Nucleus accumbens (tissue), 56 donors: Measurements from ENCODE around the gene NEGR1.
"Not testable (repeated sequence)": the region's sequence is repeated elsewhere in the genome, so short reads cannot be mapped to it uniquely, and the experiment has no call there.

ENCODE experiments used
- DNase-seq, 56 donors: peaks; one replicate each; lab custom pipeline; 2025; lab: John Stamatoyannopoulos, UW

Gene NEGR1

GRCh38 chr1:72235931-72236330, 46.4 kb downstream of the NEGR1 start:
- not testable (repeated sequence) for DNase-seq

DNA sequence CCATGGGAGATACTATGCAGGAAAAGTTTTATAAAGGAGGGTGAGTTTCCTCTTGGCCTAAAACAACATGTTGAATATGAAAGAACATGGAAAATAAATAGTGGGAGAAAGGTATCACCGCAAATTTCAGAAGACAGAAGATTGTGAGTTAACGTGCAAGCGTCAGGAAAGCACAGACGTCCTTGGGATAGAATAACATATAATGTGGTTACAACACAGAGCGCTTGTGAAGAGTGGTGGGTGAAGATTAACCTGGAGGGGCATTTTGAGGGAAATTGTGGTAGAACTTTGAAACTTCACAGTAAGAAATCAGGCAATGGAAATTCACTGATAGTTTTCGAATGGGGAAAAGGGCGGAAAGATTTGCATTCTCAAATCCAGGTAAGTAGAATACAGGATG, 47.3 kb downstream of the NEGR1 start:
- DNase-seq: no peak

DNA sequence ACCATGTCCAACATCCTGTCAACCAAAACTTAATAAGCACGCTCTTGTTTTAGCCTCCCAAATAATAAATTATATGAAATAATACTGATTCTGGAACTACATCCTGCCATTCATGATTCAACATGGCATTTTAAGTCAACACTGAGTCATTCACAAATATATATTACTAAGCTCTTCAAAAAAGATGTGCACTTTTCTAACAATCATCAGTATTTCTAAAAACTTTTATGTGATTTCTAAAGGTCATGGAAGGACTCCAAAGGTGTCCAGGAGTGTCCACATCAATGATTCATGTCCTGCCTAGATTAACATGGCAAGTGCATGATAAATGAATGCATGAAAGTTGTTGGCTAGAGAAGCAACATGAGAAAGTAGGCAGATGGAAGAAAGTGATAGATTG, 51.6 kb downstream of the NEGR1 start:
- no peak for DNase-seq

DNA sequence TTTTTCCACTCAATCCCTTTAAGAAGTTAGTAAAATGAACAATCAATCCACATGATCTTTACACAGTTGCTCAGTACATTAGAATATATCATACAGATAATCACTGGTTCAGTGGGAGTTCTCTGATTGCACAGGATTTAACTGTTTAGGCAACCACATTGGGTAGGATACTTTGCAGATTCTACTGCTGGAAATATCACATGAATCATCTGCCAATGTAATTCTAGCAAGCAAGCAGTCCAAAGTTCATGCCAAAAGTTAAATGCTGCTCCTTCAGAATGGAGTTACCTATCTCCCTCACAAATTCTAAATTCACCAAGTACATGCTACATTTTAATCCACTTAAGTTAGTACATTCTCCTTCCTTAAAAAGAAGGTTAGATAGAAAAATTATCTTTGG, 52.4 kb downstream of the NEGR1 start:
- DNase-seq: no peak

- no peak for DNase-seq
Measured at GRCh38 chr1:72227667-72228066, 54.7 kb downstream of the NEGR1 start.

DNA sequence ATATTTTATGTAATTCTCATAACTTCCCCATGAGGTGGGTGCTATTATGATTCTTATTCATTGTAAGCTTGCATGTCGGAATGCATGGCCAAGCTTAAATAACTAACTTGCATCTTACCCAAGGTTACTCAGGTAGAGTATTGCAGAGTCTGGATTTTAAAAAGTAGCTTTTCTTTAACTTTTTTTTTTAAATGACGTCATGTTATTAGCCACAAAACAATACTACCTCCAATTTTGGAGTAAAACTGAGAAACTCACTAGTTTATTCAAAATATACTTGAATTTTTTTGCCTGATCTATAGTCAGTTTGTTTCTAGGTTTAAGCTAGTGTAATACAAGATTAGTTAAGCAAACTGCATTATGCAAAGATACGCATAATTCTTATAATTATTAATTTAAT, 57.8 kb downstream of the NEGR1 start:
- no peak for DNase-seq

GRCh38 chr1:72221811-72222210, 60.5 kb downstream of the NEGR1 start:
- DNase-seq: no peak

- no peak for DNase-seq
Measured at GRCh38 chr1:72218141-72218739, 64.1 kb downstream of the NEGR1 start.

DNA sequence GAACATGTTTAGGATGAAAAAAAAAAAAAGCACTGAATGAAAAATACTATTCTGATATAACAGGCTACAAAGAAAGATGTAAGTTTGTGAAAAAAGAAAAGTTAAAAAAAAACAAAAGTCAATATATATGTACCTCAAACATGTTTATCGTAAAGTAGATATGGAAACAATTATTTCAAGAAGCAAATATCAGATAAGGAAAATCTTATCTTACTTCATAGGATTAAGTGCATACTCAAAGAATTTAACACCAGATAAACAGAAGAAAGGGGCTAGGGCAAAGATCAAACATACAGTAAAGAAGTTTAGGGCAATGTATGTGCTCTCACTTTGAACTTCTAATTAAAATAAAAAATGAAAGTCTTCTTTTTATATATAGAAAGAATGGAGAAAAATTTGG, 75.3 kb downstream of the NEGR1 start:
- DNase-seq: no peak

DNA sequence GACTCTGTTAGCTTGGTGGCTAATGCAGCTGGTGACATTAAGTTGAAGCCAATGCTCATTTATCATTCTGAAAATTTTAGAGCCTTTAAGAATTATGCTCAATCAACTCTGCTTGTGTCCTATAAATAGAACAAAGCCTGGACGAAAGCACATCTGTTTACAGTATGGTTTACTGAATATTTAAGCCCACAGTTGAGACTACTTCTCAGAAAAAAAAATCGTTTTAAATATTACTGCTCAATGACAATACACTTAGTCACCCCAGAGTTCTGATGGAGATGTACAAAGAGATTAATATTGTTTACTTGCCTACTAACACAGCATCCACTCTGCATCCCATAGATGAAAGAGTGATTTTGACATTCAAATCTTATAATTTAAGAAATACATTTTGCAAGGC, 79.6 kb downstream of the NEGR1 start:
- no peak for DNase-seq

DNA sequence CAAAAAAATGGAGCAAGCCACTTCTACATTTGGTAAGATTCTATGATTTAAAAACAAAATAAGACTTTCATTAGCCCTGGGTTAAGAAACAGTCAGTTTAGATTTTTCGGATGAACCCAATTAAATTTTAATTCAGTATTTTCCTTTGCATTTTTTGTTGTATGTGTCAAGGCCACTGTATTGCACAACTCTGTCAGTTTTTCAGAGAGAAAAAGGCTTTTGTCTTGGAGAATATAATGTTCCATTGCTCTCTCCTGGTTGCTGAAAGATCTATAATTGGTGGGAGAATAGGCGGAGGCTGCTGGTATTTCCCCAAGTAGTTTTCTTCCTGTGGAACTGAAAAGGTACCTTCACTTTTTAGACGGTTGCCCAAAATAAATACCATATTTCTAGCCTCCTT, 84.6 kb downstream of the NEGR1 start:
- no peak for DNase-seq

DNA sequence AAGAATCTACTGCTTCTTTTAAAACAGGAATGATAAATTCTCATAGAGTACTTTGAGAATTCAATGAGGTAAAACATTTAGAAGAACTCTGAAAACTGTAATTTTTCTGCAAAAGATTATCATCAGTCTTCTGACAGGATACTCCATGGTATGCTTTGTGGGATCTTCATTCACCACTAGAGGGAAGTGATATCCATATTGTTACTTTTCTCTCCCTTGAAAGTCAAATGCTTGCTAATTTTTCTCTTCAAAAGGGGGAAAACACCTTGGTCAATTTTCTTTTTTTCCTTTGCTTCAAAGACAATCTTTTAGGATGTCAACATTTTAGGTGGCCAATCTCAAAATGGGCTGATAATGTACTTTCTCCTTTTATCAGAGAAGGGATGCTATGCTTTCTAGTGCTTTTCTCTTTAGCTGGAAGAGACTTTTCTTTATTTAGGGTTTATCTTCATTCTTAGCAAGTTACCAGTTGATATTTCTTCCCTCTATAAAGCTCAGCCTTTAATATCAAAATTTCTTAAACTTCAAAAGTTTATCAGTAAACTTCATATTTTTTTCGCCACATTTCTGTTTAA, 95.5 kb downstream of the NEGR1 start:
- no peak for DNase-seq

DNA sequence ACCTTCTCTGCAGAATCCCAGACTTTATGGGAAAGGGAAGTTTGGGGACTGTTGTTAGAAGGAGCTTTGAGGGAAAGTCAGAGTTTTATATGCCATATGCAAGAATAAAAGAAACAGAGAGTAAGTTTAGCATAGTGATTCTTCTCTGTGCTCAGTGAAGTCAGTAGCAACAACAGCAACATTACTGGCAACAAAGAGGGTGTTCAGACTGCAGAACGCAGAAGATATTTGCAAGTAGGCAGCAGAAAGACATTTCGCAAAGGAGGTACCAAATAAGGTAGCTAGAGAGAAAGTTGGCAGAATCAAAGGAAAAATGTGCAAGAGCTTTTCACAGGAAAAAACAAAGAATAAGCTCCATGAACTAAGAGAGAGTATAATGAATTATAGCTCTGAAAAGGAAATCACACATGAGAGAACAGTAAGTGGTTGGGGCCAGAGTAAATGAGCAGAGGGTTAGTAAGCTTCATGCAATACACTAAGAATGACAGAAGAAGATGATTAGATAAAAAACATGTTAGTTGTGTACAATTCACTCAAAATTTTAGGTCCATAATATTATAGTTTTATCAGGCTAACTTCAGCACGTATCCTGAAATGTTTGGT, 98.1 kb downstream of the NEGR1 start:
- DNase-seq: no peak

DNA sequence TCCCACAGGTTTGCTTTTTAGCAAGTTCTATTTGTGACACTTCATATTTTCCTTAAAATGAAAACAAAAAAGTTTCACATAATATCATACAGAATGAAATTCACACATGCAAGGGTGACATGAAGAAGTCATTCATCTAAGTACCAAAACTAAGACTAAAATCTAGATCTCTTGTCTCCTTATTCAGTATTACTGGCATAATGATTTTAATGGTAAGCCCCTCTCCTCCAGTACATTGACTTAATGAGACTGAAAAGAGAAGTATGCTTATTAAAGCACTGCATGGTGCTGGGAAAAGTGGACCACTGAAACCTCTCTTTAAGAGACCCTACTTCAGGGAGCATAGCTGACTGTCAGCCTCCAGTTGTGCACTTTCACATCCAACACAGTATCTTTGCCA, 99.5 kb downstream of the NEGR1 start:
- no peak for DNase-seq

GRCh38 chr1:72178266-72178665, 104.1 kb downstream of the NEGR1 start:
- DNase-seq: no peak

GRCh38 chr1:72177711-72178110, 104.6 kb downstream of the NEGR1 start:
- DNase-seq: no peak

DNA sequence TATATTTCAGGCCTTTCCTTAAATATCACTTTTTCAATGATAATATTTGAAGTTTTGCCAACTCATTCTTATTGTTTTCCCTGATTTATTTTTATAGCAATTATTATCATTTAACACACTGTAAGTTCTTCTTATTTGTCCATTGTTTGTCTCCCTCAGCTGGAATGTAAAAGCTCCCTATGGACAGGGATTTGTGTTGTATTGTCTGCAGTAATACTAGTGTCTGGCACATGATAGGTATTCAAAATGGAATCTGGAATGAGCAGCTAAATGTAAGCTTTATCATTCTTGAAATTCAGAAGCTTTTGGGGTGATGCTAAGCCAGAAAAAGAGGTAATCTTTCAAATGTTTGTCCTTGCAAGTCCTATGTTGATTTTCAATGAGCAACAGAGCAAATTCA, 112.1 kb downstream of the NEGR1 start:
- DNase-seq: no peak

- DNase-seq: no peak
Measured at GRCh38 chr1:72166426-72166825, 115.9 kb downstream of the NEGR1 start.

GRCh38 chr1:72150508-72150907, 131.8 kb downstream of the NEGR1 start:
- DNase-seq: no peak

- no peak for DNase-seq
Measured at GRCh38 chr1:72141875-72142274, 140.5 kb downstream of the NEGR1 start.

DNA sequence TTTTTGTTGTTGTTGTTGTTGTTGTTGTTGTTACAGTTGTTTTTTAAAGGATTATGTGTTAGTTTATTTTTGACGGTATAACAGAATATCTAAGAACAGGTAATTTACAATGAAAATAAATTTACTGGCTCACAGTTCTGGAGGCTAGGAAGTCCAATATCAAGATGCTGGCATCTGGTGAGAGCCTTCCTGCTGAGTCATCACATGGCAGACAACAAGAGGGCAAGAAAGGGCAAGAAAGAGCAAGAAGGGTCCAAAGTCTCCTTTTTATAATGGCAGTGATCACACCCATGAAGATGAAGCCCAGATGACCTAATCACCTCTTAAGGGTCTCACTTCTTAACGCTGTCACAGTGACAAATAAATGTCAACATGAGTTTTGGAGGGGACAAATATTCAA, 142.1 kb downstream of the NEGR1 start:
- DNase-seq: no peak

DNA sequence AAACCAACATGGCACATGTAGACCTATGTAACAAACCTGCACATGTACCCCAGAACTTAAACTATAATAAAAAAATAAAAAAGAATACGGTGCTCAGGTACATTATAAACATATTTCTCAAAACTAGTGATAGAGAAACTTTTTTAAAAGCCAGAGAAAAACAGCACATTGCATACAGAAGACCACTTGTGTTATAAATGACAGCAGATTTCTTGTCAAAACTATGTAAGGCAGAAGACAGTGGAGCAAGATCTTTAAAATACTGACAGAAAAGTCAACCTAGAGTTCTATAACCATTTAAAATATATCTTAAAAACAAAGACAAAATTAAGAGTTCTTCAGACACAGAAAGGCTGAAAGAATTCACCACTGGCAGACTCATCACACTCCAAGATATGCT, 144.7 kb downstream of the NEGR1 start:
- DNase-seq: no peak

GRCh38 chr1:72129869-72130268, 152.5 kb downstream of the NEGR1 start:
- DNase-seq: no peak
